DOHH2 (cell line): Measurements from ENCODE around the gene CACNA2D1.

Experiments
- EZH2phosphoT487 ChIP-seq: fragments of 200-600 bp; sonication (generic); IDR thresholded peaks from 2 replicates; pipeline ENCODE4 v1.6.1; 2017; ENCODE audit warnings: borderline replicate concordance, mild to moderate bottlenecking, antibody characterized with exemption, low read length, moderate library complexity, mixed read lengths
- TF ChIP-seq, protein P1 (sequence below): fragments of 200-600 bp; sonication (generic); IDR thresholded peaks from one replicate; pipeline ENCODE4 v1.5.1; 2014; ENCODE audit warnings: antibody characterized with exemption, mild to moderate bottlenecking, low read depth, low read length; ENCODE audit not compliant: poor library complexity, severe bottlenecking

DNA sequence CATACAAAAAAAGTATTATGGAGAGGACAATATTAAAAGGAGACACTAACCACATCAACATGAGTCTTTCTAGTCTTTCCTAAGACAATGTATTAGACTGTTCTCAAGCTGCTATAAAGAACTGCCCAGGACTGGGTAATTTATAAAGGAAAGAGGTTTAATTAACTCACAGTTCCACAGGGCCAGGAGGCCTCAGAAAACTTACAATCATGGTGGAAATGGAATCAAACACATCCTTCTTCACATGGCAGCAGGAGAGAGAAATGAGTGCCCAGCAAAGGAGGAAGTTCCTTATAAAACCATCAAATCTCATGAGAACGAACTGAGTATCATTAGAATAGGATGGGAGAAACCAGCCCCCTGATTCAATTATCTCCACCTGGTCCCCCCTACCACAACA lies 25.7 kb downstream of the CACNA2D1 start:
- TF ChIP-seq, protein P1, sequence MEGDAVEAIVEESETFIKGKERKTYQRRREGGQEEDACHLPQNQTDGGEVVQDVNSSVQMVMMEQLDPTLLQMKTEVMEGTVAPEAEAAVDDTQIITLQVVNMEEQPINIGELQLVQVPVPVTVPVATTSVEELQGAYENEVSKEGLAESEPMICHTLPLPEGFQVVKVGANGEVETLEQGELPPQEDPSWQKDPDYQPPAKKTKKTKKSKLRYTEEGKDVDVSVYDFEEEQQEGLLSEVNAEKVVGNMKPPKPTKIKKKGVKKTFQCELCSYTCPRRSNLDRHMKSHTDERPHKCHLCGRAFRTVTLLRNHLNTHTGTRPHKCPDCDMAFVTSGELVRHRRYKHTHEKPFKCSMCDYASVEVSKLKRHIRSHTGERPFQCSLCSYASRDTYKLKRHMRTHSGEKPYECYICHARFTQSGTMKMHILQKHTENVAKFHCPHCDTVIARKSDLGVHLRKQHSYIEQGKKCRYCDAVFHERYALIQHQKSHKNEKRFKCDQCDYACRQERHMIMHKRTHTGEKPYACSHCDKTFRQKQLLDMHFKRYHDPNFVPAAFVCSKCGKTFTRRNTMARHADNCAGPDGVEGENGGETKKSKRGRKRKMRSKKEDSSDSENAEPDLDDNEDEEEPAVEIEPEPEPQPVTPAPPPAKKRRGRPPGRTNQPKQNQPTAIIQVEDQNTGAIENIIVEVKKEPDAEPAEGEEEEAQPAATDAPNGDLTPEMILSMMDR: no peak
- TF ChIP-seq EZH2phosphoT487: no peak
